Kidney (tissue), 14 donors: ENCODE data around the gene NHLRC1. TPM values are rescaled to one million over a fixed set of nuclear protein-coding genes. Genes with fewer than 3 reads are reported as not detected.
A peak's percentile ranks its signal among the peaks of the same experiment; 100 is the strongest.

ENCODE experiments used
- DNase-seq, 5 donors: peaks; one replicate each; pipeline ENCODE4 v3.0.0-alpha.2; 2013 to 2020
- FAIRE-seq: peaks from 2 replicates; lab custom pipeline; 2012; peaks lifted over from hg19 to GRCh38; lab: Jason Lieb, UNC
- H3K27ac ChIP-seq, 2 donors: one replicate each; pipeline ENCODE4 v1.7.0; 2013; ENCODE audit warnings: low read depth in 2 of 2, low read length in 2 of 2, inconsistent platforms in 1 of 2
- H3K27me3 ChIP-seq: one replicate; pipeline ENCODE4 v1.7.1; 2013; ENCODE audit warnings: low read length, inconsistent platforms; ENCODE audit not compliant: control insufficient read depth, insufficient read depth
- H3K36me3 ChIP-seq, 3 donors: one replicate each; pipeline versions ENCODE4 v1.7.0 to v1.7.1; 2013; ENCODE audit warnings: low read length in 3 of 3, control low read depth in 1 of 3, inconsistent platforms in 1 of 3; ENCODE audit not compliant: insufficient read depth in 3 of 3, control insufficient read depth in 2 of 3
- H3K4me1 ChIP-seq, 3 donors: one replicate each; pipeline versions ENCODE4 v1.7.0 to v1.7.1; 2013; ENCODE audit warnings: low read length in 3 of 3, inconsistent platforms in 1 of 3, low read depth in 1 of 3; ENCODE audit not compliant: control insufficient read depth in 2 of 3, insufficient read depth in 2 of 3
- H3K4me3 ChIP-seq, 3 donors: one replicate each; pipeline versions ENCODE4 v1.7.0 to v1.8.1; 2013; ENCODE audit warnings: low read length in 3 of 3, control low read depth in 1 of 3, inconsistent platforms in 1 of 3
- H3K9ac ChIP-seq, 3 donors: one replicate each; pipeline versions ENCODE4 v1.7.0 to v1.7.1; 2013; ENCODE audit warnings: low read length in 3 of 3, control low read depth in 1 of 3, inconsistent platforms in 1 of 3
- H3K9me3 ChIP-seq, 3 donors: one replicate each; pipeline versions ENCODE4 v1.7.0 to v1.7.1; 2013; ENCODE audit warnings: low read length in 3 of 3, control low read depth in 1 of 3, inconsistent platforms in 1 of 3; ENCODE audit not compliant: control insufficient read depth in 2 of 3, insufficient read depth in 1 of 3
- CTCF ChIP-seq: IDR thresholded peaks from 3 replicates; pipeline ENCODE4 v1.5.1; 2012; ENCODE audit warnings: mild to moderate bottlenecking, moderate library complexity, borderline replicate concordance; ENCODE audit not compliant: insufficient read depth; ENCODE audit errors: extremely low read depth
- intact Hi-C: fragments of 100-400 bp; cut with DNase I; formaldehyde crosslinking; loops from one replicate; pipeline ENCODE4 v1.11.1; 2022
- polyA plus RNA-seq: library from polyadenylated mRNA; stranded (reverse); fragments of 350-450 nt; fragmentation: Illumina TruSeq; extraction: RNeasy Lipid Tissue Mini Kit (QIAGEN cat#74804); gene quantifications from one replicate; pipeline ENCODE4 v1.2.3, GENCODE V29; 2014; ENCODE audit warnings: low read depth, low replicate concordance; ENCODE audit not compliant: insufficient read depth
- total RNA-seq: library from RNA; stranded (reverse); fragmentation: NEBNext Ultra II Directional; extraction: Animal tissue kit (Norgen Biotek cat#: 25700); gene quantifications from one replicate; pipeline ENCODE4 v1.2.1, GENCODE V29; 2021
- donor health status: control.
- donor health status: control.
- donor health status: control.
- donor health status: control.
- donor health status: control.
- donor health status: DM: yes; HTN: yes; CAD: no.
- donor health status: Normal renal cell carcinoma (clear cell type).

NHLRC1 gene
- total and polyA plus RNA-seq, 2 donors from 2014 or later, result 1.8 to 2.0 TPM

- FAIRE-seq, result no peak
- H3K9me3 ChIP-seq, result no peaks in the 10 kb centered on the region
- no peaks in the 10 kb centered on the region for H3K4me1 ChIP-seq
- no peaks in the 10 kb centered on the region for H3K27me3 ChIP-seq
- no peak for DNase-seq
- H3K9ac ChIP-seq, result no peak overlapping the region
- H3K4me3 ChIP-seq, result no peak overlapping the region
- H3K27ac ChIP-seq, result no peak overlapping the region
- TF ChIP-seq CTCF, result no peak
- intact Hi-C loops, result no loop called here
- peaks cover 6 to 10% (median 8%) of the 10 kb centered on the region in 3 donors for H3K36me3 ChIP-seq
These were observed 39.0 kb upstream of the NHLRC1 start for GRCh38 chr6:18161431-18161830.

- no peak for DNase-seq
- no peak overlapping the region for H3K9ac ChIP-seq
- no peak for TF ChIP-seq CTCF
- H3K27me3 ChIP-seq, result no peaks in the 10 kb centered on the region
- intact Hi-C loops, result no loop called here
- no peaks in the 10 kb centered on the region for H3K9me3 ChIP-seq
- no peak overlapping the region for H3K4me3 ChIP-seq
- FAIRE-seq, result no peak
- no peak overlapping the region for H3K27ac ChIP-seq
- peaks cover 6 to 10% (median 8%) of the 10 kb centered on the region in 3 donors for H3K36me3 ChIP-seq
- H3K4me1 ChIP-seq, result peaks cover 0 to 3% (median 2%) of the 10 kb centered on the region in 3 donors
These were observed 38.4 kb upstream of the NHLRC1 start for GRCh38 chr6:18160911-18161310.

GRCh38 chr6:18155864-18156421, 33.5 kb upstream of the NHLRC1 start:
- intact Hi-C loops, result no loop called here
- H3K4me1 ChIP-seq, result peaks cover 0 to 8% (median 8%) of the 10 kb centered on the region in 3 donors
- FAIRE-seq (no peak), DNase-seq (peak; percentile 74 to 88 (median 83))
- H3K36me3 ChIP-seq, result peaks cover 0 to 2% (median 0%) of the 10 kb centered on the region in 3 donors
- H3K9me3 ChIP-seq, result no peaks in the 10 kb centered on the region
- peak overlapping the region; percentile 43 to 80 (median 64) for H3K9ac ChIP-seq
- peak overlapping the region; percentile 66 to 75 (median 72) for H3K4me3 ChIP-seq
- H3K27ac ChIP-seq, result peak overlapping the region in 1 of 2 donors; percentile 75
- H3K27me3 ChIP-seq, result no peaks in the 10 kb centered on the region
- peak; percentile 31 for TF ChIP-seq CTCF
